Middle frontal gyrus (tissue), 1 donor: ENCODE results near the gene WDR62.

Source experiments
- DNase-seq: peaks from one replicate; pipeline ENCODE4 v3.0.0-alpha.2; 2015; ENCODE audit warnings: low spot score; ENCODE audit errors: extremely low spot score

WDR62 gene

DNA sequence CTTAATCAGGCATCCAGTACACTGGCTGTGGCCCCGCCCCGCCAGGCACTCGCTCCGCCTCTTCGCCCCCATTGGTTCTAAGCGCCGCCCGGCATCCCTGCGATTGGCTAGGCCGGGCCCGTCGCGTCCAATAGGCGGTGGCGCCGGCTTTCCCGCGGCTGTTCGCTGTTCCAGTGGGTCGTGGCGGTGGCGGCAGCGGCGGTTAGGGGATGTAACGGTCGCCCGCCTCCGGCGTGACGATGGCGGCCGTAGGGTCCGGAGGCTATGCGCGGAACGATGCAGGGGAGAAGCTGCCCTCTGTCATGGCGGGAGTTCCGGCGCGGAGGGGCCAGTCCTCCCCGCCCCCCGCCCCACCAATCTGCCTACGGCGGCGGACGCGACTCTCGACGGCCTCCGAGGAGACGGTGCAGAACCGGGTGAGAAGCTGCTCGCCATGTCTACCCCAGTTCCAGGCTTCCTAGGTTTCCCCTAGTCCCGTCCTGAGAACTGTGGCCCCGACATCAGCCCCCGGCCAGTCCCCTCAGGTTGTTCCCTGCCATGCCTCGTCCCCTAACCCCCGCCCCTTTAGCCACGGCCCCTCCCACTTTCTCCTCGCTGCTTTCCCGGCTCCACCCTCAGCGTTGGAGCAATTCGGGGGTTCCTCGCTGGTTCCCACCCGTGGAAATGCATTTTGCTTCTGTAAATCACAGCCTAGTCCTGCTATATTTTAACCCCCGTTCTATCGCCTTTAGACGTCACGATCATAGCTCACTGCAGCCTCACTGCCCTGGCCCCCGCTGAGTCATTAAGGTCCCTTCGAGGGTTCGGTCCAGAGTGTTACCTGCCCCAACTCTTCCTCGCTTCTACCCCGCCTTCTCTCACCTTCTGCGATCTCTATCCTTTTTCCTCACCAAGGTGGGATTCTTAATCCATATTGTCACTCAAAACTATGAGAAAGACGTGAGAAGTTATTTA lies at the start of gene WDR62:
WDR62 (plus strand) TSS at position 165 of the 954 bp plus-strand sequence; CDS start at position 240, 75 bp downstream.
- peak; percentile 86 for DNase-seq

DNA sequence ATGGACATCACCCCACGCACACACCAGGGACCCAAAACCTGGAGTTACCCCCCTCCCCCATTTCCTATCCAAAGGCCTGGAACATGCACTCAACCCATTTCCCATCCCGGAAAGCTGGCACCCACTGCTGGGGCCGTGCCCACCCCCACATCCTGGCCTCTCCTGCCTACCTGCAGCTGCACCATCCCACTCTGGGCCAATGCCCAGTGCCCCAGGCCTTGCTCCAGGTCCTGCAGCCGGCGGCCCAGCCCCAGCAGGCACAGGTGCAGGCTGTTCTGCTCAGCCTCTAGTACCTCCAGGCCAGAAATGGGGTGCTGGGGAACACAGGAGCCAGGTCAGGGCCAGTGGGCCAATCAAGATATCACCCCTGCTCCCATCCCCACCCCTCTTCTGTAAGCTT lies 47.7 kb upstream of the WDR62 start:
- DNase-seq = no peak

DNA sequence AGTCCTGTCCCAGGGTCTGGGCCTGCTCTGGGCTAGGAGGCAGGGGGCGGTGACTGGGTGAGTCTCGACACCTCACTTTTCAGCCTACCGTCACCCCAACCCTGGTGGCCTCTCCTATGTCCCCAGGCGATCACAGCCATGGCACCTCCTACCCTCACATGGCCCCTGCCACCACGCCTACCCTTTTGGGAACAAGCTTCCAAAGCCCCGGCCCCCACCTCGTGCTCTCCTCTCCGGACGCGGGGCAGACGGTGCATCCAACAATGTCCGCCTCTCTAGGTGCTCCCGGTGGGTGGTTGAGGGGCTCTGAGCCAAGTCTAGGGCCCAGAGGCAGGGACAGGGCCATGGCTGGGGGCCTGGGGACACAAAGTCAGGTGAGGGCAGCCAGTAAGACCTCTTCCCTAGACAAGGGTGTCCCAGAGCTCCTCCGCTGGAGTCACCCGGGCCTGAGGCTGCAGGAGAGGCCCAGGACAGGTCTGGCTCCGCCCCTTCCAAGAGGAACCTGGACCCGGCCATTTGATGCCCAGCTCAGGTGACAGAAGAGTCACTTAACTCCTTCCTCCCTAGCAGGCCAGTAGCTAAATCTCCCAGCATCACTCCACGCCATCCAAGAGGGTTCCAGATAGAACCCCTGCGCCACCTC lies 46.2 kb upstream of the WDR62 start, which contains the start of gene SYNE4:
SYNE4 (minus strand) TSS at position 478 of the 643 bp plus-strand sequence; CDS start at position 346, 132 bp downstream.
- DNase-seq = no peak

DNA sequence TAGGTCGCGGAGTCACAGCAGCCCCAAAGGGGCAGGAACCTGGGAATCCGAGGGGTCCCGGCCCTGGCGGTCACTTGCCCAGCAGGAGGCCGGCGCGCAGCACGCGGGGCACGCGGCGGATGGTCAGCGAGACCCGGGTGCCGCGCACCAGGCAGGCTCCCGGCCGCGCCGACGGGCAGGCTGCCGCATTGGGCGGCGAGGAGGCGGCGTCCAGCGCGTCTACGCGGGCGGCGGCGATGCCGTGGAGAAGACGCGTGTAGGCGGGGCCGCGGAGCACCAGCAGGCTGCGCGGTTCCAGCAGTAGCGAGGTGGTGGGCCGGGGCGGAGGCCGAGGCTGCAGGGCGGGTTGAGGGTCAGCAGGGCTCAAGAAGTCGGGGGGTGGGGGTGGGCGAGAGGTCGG lies 45.5 kb upstream of the WDR62 start:
- no peak for DNase-seq

DNA sequence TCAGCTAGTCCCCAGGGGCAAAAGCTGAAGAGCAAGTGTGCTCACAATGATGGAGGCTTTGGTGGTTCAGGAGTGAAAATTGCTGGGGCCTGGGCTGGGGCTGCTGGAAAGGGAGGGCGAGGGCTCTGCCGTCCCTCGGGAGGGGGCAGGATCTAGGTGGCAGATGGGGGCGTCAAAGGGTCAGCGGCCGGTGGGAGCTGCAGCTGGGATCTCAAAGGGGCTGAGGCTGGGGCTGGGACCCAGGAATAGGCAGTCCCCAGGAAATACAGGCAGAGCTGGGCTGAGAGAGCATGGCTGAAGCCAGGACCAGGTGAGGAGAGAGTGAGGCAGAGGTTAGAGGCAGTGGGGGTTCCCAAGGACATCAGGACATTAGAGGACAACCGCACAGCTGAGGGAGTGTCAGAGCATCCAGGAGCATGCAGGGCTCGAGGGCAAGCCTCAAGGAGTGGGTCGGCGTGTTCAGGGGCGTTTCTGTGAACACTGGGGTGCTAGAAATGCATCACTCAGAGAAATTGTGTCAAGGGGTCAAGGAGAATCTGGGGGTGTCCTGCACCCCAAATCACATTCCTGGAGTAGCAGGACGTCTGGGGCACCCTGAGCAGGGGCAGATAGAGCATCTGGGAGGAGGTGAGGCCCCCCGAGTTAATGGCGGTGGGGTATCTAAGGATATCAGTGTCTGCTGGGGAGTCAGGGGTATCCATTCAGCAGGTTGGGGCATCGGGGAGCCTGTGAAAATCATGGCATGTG lies 44.9 kb upstream of the WDR62 start:
- DNase-seq = no peak

DNA sequence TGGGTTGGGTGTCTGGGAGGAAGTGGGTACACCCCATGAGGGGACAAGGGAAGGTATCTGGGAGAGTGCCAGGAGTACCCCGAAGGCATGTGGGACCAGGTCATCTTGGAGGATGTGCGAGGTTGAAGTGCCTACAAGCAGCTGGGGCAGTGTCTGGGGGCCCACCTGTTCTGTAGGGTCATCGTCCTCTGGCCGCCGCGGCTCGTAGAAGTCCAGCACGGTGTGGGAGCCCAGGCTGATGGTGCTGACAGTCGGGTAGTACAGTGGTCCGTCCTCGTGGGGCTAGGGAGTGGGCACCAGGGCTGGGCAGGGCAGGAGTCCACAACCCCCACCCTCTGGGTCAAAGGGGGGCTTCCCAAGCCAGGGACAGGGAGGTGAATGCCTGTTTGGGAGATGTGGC lies 44.3 kb upstream of the WDR62 start:
- no peak for DNase-seq

DNA sequence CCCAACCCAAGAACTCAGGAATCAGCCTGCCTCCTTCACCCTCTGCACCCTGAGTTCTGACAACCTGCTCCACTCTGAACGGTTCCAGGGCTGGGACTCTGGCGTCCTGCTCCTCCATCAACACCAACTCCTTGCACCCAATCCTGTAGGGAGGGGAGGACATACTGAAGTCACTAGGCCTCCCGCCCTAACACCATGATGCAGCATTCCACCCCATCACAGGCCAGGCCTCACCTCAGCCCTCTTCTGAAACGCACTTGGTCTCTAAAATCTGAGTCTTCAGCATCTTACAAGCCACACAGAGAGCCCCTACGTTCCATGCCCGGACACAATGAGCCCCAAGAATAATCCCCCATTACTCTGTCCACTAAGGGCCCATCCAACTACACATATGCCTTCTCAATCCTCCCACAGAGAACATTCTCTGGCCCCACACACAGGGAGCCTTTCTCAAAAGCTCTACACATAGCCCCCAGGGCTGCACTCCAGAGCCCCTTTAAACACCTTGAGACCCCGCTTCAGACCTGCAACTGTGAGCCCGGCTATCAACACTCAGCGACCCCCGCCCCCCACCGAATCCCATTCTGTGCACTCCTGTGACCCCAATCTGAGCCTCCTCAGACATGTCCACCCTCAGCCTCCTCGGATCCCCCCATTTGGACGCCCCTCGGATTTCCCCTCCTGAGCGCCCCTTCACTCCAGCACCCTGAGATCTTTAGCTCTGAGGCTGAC lies 41.3 kb upstream of the WDR62 start:
- DNase-seq = no peak

DNA sequence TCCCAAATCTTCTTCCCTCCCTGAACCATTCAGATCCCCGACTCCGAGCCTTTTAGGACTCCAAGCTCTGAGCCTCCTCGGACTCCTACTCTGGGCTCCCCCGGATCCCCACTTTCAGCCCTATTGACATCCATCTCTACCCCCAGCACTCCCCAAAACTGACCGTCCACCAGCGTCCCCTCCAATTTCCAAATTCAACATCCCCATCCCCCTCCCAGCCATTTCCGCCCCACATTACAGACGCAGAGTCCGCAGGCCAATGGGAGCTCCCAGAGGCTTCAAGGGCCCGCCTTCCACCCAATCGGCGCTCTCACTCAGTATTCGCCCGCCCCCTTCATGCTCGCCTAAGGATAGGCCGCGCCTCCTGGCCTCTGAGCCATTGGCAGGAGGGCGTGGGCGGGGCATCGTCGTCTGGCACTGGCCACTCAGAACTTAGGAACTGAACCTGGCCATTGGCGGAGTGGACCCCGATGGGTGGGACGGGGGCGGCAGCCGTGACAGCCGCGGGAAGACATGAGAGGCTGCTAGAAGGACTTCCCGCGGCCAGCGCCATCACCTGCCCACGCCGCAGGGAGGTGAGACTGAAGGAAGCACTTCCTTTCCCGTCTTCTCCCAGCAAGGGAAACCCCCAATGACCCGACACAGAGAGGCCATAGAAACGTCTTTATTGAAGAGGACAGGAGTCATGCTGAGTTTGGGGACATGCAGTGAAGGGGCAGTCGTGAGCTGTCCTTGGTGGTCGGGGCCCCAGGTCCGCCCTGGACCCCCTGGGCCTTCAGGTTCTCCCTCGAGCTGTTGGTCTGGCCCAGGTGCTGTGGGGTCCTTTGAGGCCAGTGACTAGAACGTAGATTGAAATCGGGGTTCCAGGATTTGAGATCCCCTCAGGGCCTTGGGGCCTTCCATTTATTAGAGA lies 40.4 kb upstream of the WDR62 start, which contains the start of gene ALKBH6:
ALKBH6 (minus strand) TSS at position 202 of the 913 bp plus-strand sequence. CDS start 816 bp downstream, outside the sequence.
- peak; percentile 98 for DNase-seq

DNA sequence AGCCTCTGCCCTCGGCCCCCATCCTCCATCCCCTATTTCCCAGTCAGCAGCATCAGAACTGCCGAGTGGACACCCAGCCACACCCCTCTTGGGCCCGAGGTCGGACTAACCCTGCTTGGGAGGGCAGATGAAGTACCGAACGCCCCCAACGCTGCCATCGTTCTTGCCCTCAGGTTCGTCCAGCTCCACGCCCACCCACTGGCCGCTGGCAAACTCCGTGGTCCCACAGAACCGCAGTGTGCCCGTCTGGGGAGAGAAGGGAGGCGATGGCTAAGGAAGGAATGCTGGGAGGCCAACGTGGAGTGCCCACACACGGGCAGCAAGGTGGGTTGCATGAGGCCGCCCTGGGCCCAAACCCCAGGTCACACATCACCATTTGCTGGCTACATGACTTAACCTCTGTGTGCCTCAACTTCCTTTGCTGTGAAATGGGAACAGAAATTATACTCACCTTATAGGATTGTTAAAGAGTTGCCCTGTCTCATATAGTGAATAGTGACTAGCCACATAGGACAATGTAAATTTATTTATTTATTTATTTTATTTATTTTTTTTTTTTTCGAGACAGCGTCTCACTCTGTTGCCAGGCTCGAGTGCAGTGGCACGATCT lies 35.5 kb upstream of the WDR62 start:
- DNase-seq = no peak

DNA sequence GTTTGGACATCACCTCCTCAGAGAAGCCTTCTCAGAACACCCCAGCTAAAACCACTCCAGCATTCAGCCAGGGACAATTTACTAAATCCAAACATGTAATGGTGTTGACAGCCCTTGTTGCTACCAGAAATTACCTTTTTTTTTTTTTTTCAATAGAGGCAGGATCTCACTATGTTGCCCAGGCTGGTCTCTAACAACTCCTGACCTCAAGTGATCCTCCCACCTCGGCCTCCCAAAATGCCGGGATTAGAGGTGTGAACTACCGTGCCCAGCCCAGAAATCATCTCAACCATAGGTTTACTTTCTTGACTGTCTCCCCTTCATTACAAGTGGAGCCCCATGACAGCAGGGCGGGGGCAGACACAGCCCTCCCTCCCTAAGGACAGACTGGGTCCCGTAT lies 31.3 kb upstream of the WDR62 start:
- DNase-seq = no peak

DNA sequence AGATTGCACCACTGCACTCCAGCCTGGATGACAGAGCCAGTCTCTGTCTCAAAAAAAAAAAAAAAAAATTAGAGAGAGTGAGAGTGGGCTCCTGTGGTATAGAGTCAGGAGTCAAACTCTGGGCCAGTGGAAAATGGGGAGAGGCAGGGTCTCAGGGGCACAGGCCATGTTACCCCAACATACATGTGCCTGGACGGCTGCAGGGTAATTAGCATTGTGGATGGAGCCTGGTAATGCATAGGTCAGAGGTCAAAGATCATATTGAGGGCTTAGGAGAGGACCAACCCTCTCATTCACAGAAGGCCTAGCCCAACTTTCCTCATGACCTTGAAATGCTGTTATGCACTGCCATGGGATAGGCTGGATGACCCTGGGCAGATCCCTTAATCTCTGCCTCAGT lies 29.2 kb upstream of the WDR62 start:
- no peak for DNase-seq

DNA sequence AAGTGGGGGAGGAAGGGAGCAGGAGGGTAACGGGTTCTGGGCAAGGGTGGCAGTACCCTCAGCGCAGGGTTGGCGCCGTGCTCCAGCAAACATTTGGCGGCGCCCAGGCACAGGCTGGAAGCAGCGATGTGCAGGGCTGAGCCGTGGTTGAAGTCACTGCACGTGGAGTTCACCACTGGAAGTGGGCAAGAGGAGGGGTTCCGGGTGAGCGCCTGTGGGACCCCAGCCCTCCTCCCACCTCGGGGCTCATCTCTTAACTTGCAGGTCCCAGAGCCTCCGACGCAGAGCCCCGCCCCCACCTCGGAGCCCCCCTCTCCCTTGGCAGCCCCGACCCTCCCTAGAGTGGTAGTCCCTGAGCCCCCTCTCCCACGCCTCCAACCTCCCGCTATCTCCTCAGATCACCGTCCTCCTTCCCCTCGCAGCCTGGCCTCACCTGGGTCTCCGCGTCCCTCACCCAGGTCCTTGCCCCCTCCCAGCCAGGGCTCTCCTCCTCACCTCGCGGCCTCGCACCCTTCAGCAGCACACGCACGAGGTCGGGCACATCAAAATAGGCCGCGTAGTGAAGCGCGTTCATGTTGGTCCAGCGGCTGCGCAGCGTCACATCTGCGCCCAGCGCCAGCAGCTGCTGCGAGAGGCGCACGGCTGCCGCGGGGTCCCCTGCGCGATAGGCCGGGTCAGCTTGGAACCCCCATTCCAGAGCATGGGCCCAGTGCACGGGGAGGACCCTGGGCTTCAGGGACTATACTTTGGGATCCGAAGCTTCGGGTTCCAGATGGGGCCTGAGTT lies 28.4 kb upstream of the WDR62 start:
- no peak for DNase-seq

DNA sequence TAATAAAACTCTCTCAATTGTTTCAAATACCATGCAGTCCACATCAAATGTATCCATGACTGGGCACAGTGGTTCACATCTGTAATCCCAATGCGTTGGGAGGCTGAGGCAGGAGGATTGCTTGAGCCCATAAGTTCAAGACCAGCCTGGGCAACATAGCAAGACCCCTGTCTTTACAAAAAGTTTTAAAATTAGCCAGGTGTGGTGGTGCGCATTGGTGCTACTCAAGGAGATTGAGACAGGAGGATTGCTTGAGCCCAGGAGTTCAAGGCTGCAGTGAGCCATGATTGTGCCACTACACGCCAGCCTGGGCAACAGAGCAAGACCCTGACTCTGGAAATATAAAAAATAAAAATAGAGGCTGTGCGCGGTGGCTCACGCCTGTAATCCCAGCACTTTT lies 27.0 kb upstream of the WDR62 start:
- no peak for DNase-seq

DNA sequence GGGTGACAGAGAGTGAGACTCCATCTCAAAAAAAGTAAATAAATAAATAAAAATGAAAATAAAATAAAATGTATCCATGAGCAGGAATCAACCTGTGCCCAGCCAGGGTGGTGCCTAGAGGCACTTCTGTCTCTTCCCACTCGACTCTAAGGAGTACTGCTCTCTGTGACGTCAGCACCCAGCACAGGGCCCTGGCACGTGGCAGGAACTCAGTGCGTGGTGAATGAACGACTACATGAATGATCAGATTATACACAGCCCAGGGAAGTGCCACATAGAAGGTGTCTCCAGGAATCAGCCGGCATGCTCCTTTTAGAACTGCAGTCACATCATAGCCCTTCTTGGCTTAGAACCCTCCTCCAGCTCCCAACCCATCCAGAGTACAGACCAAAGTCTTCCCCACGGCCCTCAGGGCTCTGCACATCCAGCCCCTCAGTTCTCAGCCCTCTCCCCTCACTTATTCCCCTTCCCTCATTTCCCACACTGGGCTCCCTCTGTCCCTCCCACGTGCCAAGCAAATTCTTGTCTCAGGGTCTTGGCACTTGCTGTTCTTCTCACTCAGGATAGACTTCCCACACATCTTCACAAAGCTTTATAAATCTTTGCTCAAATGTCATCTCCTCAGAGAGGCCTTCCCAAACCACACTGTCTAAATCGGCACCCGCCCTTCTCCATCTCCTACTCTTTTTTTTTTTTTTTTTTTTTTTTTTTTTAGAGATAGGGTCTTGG lies 26.2 kb upstream of the WDR62 start:
- peak; percentile 50 for DNase-seq

DNA sequence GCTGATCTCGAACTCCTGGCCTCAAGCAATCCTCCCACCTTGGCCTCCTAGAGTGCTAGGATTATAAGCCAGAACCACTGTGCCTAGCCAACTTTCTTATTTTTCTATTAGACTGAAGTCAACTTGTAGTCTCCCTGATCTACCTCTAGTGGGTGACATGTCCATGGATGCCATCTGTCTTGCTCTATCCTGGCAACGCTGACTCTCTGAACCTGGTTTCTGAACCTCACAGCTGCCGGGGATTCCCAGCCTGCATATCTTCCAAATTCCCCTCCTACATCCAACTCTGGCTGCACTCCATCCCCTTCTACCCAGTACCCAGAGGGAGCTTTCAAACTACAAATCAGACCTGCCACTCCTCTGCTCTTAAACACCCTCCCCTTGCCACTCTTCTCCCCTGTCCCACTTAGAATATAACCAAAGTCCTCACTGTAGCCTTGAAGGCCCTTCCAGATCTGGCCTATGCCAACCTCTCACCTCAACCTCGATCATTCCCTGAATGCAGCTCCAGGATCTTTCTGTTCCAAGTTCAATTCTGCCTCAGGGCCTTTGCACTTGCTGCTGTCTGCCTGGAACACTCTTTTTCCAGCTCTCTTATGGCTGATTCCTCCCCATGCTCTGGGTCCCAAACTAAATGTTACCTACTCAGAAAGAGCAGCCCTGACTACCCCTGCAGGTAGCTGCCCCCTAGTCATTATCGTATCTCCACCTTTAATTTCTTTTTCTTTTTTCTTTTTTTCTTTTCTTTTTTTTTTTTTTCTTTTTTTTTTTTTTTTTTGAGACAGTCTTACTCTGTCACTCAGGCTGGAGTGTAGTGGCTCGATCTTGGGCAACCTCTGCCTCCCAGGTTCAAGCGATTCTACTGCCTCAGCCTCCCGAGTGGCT lies 24.2 kb upstream of the WDR62 start:
- DNase-seq = no peak

DNA sequence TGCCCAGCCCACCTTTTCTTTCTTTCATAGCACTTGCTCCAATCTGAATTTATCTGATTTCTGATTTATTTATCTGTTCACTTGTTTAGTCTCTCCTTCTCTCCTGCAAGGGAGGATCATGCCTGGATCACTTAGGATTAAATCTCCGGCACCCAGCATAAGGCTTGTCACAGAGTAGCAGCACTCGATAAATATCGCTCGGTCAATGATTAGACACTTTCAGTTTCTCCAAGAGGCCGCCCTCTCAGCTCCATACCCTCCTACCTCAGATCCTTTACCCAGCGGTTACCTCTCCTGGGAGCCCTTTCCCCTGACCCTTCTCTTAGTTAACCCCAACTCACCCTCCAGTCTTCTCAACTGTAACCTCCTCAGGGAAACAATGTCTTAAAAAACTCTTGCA lies 23.4 kb upstream of the WDR62 start:
- no peak for DNase-seq
